ENCODE results near the gene ZNF664. TPM values are rescaled to one million over a fixed set of nuclear protein-coding genes. Genes with fewer than 3 reads are reported as not detected.

The ZNF664 gene
- total RNA-seq, 6 experiments from 2014 or later, result 37.3 to 46.5 (median 43.2) TPM

DNA sequence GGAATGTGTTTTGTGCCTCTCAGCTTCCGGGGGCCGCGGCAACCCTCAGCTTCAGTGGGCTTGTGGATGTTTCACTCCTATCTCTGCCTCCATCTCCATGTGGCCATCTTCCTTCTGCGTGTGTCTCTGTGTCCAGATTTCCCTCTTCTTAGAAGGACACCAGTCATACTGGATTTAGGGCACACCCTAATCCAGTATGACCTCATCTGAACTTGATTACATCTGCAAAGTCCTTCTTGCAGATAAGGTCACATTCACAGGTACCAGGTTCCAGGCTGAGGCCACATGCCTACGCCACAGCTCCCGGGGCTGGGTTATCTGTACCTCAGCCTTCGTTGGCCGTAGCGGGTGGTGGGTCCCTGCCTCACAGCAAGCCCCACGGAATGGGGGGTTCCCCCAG lies 68.9 kb downstream of the ZNF664 start:
- DNase-seq, result no peak
- H3K27ac ChIP-seq, result no peak overlapping the region
- TF ChIP-seq, protein P1, sequence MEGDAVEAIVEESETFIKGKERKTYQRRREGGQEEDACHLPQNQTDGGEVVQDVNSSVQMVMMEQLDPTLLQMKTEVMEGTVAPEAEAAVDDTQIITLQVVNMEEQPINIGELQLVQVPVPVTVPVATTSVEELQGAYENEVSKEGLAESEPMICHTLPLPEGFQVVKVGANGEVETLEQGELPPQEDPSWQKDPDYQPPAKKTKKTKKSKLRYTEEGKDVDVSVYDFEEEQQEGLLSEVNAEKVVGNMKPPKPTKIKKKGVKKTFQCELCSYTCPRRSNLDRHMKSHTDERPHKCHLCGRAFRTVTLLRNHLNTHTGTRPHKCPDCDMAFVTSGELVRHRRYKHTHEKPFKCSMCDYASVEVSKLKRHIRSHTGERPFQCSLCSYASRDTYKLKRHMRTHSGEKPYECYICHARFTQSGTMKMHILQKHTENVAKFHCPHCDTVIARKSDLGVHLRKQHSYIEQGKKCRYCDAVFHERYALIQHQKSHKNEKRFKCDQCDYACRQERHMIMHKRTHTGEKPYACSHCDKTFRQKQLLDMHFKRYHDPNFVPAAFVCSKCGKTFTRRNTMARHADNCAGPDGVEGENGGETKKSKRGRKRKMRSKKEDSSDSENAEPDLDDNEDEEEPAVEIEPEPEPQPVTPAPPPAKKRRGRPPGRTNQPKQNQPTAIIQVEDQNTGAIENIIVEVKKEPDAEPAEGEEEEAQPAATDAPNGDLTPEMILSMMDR (IDR thresholded peaks at IDR 0.05), result no peak
- TF ChIP-seq POLR2A (IDR thresholded peaks at IDR 0.05), result no peak
- no peak for ATAC-seq
- intact Hi-C loops (cut with DNase I), result loop anchor here in 1 of 2 donors (5.0 kb wide), 1 partner anchor 280 kb away; no protein-coding TSS in a partner anchor
- H3K27me3 ChIP-seq, result no peaks in the 10 kb centered on the region
- WGBS (ENCODE audit: insufficient coverage, low coverage, low lambda C conversion rate, missing lambda C conversion rate), result 80% methylated on average over 2 of the region's 10 CpGs
- H3K4me3 ChIP-seq, result no peak overlapping the region
- no peaks in the 10 kb centered on the region for H3K36me3 ChIP-seq
- peaks cover 0 to 1% (median 0%) of the 10 kb centered on the region in 4 donors for H3K9me3 ChIP-seq
- H3K4me1 ChIP-seq, result no peaks in the 10 kb centered on the region

DNA sequence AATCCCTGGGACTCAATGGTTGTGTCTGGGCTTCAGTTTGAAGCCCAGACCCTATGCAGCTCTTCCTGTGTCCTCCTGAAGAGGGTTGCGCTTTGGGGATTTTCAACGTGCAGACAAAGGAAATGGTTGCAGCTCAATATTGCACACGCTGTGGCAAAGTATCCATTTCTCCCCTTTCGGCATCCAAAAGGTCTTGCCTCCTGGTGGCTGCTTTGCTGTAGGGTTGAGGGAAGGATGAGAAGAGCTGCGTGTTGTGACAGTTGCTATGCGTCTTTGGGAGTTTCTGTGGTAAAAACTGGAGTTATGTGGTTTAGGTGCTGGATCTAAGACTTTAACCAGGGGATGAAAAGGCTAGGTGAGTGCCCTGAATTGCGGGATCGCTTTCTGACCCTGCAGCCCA lies 71.0 kb downstream of the ZNF664 start:
- H3K27me3 ChIP-seq, result no peaks in the 10 kb centered on the region
- TF ChIP-seq POLR2A (IDR thresholded peaks at IDR 0.05), result no peak
- TF ChIP-seq, protein P1 (IDR thresholded peaks at IDR 0.05), result no peak
- intact Hi-C loops (cut with DNase I), result loop anchor here in 1 of 2 donors (5.0 kb wide), 1 partner anchor 278 kb away; no protein-coding TSS in a partner anchor
- DNase-seq (no peak), ATAC-seq (no peak)
- H3K9me3 ChIP-seq, result peaks cover 0 to 10% (median 0%) of the 10 kb centered on the region in 4 donors
- no peak overlapping the region for H3K27ac ChIP-seq
- no peaks in the 10 kb centered on the region for H3K4me1 ChIP-seq
- H3K4me3 ChIP-seq, result no peak overlapping the region
- 71% methylated on average over 7 of the region's 8 CpGs for WGBS (ENCODE audit: insufficient coverage, low coverage, low lambda C conversion rate, missing lambda C conversion rate)
- no peaks in the 10 kb centered on the region for H3K36me3 ChIP-seq

DNA sequence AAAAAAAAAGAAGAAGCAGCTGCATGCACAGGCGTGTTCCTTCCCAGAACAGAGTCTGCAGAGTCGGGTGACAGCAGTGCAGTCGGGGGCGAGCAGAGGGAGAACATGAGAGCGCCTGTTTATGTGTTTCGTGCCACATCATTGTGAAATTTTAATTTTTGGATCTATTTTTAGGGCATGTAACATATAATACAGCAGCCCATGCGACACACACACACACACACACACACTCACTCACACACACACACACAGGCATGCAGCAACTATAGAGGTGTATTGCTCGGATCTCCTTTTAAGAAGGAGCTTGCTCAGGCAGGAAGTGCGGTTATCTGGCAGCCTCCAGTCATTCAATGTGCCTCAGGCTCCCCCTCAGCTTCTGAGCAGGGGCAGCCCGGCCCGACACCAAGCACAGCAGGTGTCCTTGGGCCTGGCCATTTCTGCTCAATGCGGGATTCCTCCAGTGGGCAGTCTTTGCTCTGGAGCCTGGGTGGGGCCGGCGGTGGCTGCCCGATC lies 71.8 kb downstream of the ZNF664 start:
- Histone ChIP-seq H3K9me3 (peaks cover 0 to 10% (median 0%) of the 10 kb centered on the region in 4 donors), H3K36me3 (no peaks in the 10 kb centered on the region), H3K4me1 (no peaks in the 10 kb centered on the region), H3K27ac (no peak overlapping the region), H3K27me3 (no peaks in the 10 kb centered on the region), H3K4me3 (no peak overlapping the region)
- DNase-seq (no peak), ATAC-seq (no peak)
- 100% methylated on average over 1 of the region's 15 CpGs for WGBS (ENCODE audit: insufficient coverage, low coverage, low lambda C conversion rate, missing lambda C conversion rate)
- intact Hi-C loops (cut with DNase I), result loop anchor here in 1 of 2 donors (5.0 kb wide), 1 partner anchor 277 kb away; no protein-coding TSS in a partner anchor
- TF ChIP-seq, protein P1 (IDR thresholded peaks at IDR 0.05), result no peak
- no peak for TF ChIP-seq POLR2A (IDR thresholded peaks at IDR 0.05)

DNA sequence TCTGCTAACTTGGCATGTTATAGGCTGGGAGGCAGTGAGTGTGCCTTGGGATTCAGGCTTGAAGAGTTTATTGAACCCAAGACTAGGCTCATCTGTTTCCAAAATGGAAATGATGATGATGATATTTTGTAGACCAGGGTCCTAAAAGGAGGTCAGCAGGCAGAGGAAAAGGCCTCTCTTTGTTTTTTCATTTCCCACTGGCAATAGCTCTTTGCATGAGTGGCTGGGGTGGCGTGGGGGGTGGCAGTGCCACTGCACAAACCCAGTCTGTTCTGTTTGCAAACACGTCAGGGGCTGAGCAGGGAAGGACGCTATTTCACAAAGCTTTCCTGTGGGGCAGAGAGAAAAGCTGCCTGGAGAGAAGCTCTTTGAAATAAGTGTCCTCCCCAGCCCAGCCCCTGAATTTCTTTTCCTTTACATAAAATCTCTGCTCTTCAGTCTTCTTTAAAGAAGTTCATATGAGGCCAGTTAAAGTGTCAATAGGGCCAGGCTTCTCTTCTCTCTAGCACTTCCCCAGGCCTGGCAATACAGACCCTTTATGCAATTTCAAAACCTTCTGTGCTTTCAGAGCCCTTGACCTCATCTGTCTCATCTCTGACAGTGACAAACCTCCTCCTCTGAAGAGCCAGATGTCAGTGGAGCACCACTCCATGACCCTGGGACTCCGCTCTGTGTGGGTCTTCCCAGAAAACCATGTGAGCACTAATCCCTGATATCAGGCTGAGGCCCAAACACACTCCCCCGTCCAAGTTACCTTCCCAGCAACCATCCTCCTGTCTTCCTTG lies 72.8 kb downstream of the ZNF664 start:
- peaks cover 0 to 10% (median 0%) of the 10 kb centered on the region in 4 donors for H3K9me3 ChIP-seq
- WGBS (ENCODE audit: insufficient coverage, low coverage, low lambda C conversion rate, missing lambda C conversion rate), result 95% methylated on average over 2 of the region's 5 CpGs
- H3K27ac ChIP-seq, result no peak overlapping the region
- no peak for ATAC-seq
- no peak for DNase-seq
- no peaks in the 10 kb centered on the region for H3K27me3 ChIP-seq
- no peak for TF ChIP-seq POLR2A (IDR thresholded peaks at IDR 0.05)
- TF ChIP-seq, protein P1 (IDR thresholded peaks at IDR 0.05), result no peak
- H3K36me3 ChIP-seq, result no peaks in the 10 kb centered on the region
- H3K4me3 ChIP-seq, result no peak overlapping the region
- intact Hi-C loops (cut with DNase I), result no loop called here
- no peaks in the 10 kb centered on the region for H3K4me1 ChIP-seq
